ENCODE measurements around the gene ALG6.
"Not testable (repeated sequence)": the region's sequence is repeated elsewhere in the genome, so short reads cannot be mapped to it uniquely, and the experiment has no call there.

Gene ALG6

GRCh38 chr1:63466759-63467158 is 99.3 kb downstream of the ALG6 start:
- TF ChIP-seq CTCF (IDR thresholded peaks at IDR 0.05; ENCODE audit: borderline replicate concordance, control extremely low read depth, extremely low read depth, insufficient read depth, missing control alignments): no peak
- no peak for DNase-seq (ENCODE audit: low spot score)
- in situ Hi-C loops (cut with MboI; ENCODE audit: low sequenced_read_pairs, unreplicated experiment): no loop called here

GRCh38 chr1:63468683-63469082 is 101.3 kb downstream of the ALG6 start:
- DNase-seq (ENCODE audit: low spot score); in situ Hi-C loops (cut with MboI; ENCODE audit: low sequenced_read_pairs, unreplicated experiment): not testable (repeated sequence)

GRCh38 chr1:63475761-63476160 is 108.3 kb downstream of the ALG6 start:
- in situ Hi-C loops (cut with MboI; ENCODE audit: low sequenced_read_pairs, unreplicated experiment): no loop called here
- DNase-seq (ENCODE audit: low spot score): no peak
- TF ChIP-seq CTCF (IDR thresholded peaks at IDR 0.05; ENCODE audit: borderline replicate concordance, control extremely low read depth, extremely low read depth, insufficient read depth, missing control alignments): no peak

- DNase-seq (ENCODE audit: low spot score): no peak
- in situ Hi-C loops (cut with MboI; ENCODE audit: low sequenced_read_pairs, unreplicated experiment): no loop called here
- TF ChIP-seq CTCF (IDR thresholded peaks at IDR 0.05; ENCODE audit: borderline replicate concordance, control extremely low read depth, extremely low read depth, insufficient read depth, missing control alignments): no peak
These were observed 112.6 kb downstream of the ALG6 start for GRCh38 chr1:63480057-63480456.

GRCh38 chr1:63486629-63487028 is 119.2 kb downstream of the ALG6 start:
- in situ Hi-C loops (cut with MboI; ENCODE audit: low sequenced_read_pairs, unreplicated experiment): no loop called here
- no peak for DNase-seq (ENCODE audit: low spot score)
- no peak for TF ChIP-seq CTCF (IDR thresholded peaks at IDR 0.05; ENCODE audit: borderline replicate concordance, control extremely low read depth, extremely low read depth, insufficient read depth, missing control alignments)

GRCh38 chr1:63487336-63488065 is 120.1 kb downstream of the ALG6 start:
- no peak for DNase-seq (ENCODE audit: low spot score)
- TF ChIP-seq CTCF (IDR thresholded peaks at IDR 0.05; ENCODE audit: borderline replicate concordance, control extremely low read depth, extremely low read depth, insufficient read depth, missing control alignments): no peak
- in situ Hi-C loops (cut with MboI; ENCODE audit: low sequenced_read_pairs, unreplicated experiment): no loop called here

All from GM13976 (cell line).